GM21423 (cell line): ENCODE measurements around the gene ATG16L2.
"Not testable (repeated sequence)": the region's sequence is repeated elsewhere in the genome, so short reads cannot be mapped to it uniquely, and the experiment has no call there.

ENCODE experiments used
- ATAC-seq: cut with Tn5 transposase; IDR thresholded peaks from one replicate; pipeline ENCODE4 v1.9.1; 2021; ENCODE audit warnings: mild to moderate bottlenecking, moderate library complexity; ENCODE audit not compliant: unreplicated experiment

Gene ATG16L2

DNA sequence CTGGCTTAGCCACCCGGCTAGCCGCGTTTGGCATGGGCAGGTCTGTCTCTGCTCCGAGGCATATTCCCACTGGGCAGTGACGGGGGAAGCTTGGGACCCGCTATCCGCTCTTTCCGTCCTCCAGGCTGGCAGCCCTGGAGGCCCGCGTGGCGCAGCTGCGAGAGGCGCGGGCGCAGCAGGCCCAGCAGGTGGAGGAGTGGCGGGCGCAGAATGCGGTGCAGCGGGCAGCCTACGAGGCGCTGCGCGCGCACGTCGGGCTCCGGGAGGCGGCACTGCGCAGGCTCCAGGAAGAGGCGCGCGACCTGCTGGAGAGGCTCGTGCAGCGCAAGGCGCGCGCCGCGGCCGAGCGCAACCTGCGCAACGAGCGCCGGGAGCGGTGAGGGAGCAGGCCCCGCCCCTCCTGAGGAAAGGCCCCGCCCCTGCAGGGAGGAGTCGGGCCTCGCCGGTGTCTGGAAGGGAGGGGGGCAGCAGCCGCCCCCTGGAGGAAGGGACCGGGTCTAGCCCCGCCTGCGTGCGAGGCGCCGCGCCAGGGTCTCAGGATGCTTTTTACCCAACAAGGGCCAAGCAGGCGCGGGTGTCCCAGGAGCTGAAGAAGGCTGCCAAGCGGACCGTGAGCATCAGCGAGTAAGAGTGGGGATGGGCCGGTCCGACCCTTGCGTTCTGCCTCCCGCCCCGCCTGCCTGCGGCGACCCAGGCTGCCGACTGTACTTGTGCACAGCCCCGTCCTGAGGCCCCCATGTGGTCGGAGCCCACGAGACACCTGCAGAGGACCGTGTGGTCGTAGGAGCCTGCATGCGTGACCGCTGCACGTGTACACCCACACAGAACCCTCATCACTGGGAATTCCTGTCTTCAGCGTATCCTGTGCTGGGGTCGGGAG, 7.9 kb downstream of the ATG16L2 start:
- no peak for ATAC-seq

DNA sequence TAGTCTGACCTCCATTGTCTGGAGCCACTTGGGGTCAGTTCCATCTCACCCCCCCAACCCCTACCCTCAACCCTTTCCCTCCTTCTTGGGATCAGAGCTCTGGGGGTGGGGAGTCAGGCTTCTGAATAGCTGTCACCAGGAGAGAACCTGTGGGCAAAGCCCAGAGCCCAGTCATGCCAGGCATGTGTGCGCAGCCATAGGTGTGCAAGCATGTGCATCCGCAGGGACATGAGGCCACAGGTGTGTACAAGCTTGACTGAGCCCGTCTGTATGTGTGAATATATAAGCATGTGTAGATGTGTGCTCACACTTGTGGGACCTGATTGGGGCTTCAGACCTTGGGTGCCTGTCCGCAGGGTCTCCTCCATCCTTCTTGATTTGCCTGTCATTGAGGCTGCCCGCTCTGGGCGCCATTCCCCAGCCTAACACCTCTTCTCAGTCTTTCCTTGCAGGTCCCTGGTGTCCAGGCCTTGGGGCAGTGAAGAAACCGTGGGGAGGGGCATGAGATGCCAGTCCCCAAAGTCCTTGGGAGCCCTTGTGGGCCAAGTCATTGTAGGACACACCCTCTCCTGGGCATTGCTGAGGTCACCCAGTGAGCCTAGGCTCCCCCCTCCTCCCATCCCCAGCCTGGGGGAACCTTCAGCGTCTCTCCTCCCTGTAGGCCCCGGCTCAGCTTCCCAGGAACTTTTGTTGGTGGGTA, 9.0 kb downstream of the ATG16L2 start:
- ATAC-seq, result no peak

DNA sequence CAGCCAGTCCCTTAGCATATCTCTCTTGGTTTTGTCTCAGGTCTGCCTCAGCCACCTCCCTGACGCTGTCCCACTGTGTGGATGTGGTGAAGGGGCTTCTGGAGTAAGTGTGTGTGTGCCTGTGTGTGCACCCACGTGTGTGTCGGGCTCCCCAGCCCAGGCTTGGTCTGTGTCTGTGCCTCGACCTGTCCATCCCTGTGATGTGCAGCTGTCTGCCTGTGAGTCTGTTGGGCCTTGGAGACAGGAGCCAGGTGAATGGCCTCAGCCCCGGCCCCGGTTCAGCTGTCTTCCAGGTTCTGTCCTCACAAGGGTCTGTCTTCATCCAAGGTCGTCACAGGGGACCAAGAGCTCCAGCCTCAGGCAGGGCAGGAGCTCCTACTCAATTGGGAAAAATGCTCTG, 9.8 kb downstream of the ATG16L2 start:
- ATAC-seq, result no peak

DNA sequence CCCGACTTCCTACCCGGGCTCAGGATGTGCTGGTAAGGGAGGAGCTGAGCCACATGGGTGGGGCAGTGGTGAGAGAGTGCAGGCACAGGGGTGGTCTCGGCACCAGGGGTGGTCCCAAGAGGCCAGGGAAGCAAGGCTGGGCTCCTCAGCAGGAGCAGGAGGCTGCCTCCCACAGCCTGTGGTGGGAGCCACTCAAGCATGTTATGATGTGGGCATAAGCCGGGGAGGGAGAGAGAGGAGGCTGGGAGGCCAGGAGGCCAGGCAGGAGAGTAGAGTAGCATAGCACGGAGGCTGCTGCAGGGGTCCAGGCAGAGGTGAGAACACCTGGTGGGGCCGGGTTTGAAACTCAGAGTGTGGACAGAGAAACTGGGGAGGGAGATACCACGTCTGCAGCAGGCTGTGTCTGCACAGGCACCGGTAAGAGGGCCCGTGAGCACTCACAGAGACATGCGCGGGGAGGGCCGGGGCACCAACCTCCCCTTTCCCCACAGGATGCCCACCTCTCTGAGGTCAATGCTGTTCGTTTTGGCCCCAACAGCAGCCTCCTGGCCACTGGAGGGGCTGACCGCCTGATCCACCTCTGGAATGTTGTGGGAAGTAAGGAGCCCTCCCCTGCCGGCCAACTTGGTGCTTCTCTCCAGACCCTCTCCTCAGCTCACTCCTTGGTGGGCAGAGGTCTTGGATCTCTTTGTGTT, 10.7 kb downstream of the ATG16L2 start:
- no peak for ATAC-seq

DNA sequence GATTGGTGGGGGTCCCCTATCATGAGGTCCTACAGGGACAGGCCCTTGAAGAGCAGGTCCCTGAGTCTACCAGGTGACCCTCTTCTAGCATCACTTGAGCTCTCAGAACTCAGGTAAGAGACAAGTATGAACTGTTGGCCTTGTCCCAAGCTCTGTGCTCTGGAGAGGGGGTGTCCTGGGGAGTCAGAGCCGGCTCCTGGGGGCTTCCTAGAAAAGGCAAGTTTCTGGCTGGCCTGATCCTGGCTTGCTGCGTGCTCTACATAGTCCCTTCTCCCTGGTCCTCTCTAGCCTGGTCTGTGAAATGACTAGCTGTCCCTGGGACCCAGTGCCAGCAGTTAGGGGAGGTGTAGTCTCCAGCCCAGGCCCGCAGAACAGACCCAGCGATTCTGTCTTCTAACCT, 11.4 kb downstream of the ATG16L2 start:
- ATAC-seq, result no peak

DNA sequence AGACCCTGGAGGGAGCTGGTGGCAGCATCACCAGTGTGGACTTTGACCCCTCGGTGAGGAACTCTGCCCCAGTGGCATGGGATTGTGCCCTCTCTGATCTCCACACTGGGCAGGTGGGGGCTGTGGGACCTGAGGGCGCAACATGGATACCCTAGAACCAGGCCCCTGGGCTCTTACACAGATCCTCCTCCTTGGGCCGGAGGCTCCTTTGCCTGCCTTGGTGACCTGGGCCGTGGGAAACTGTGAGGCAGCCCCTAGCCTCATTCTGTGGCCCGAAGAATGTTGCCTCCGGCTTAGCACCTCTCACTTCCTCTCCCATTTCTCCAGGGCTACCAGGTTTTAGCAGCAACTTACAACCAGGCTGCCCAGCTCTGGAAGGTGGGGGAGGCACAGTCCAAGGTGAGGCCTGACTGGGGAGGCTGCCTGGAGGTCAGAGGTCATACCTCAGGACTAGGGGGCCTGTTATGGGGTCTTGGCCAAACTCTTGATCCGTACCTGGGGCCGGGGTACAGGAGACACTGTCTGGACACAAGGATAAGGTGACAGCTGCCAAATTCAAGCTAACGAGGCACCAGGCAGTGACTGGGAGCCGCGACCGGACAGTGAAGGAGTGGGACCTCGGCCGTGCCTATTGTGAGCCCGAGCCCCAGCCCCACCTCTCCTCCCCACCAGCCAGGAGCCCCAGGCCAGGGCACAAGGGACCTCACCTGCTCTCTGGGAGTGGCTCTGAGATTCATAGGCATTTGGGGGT, 12.2 kb downstream of the ATG16L2 start:
- ATAC-seq, result no peak

DNA sequence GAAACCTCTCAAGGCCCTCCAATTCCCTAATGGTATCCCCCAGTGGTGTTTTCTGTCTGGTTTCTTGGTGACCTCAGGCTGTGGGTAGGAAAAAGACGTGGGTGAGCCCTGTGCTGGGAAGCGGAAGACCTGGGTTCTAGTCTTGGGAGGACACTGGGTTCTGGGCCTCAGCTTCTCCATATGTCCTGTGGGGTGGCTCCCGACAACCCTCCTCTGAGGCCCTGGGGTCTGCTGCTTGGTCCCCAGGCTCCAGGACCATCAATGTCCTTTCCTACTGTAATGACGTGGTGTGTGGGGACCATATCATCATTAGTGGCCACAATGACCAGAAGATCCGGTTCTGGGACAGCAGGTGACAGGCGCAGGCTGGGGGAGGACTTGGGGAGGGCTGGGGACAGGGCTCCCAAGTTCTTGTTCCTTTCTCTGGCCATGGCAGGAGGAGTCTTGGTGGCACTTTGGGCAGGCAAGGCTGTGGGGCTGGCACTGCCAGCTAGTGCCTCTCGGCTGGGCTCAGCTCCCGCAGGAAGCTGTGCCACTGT, 12.8 kb downstream of the ATG16L2 start:
- ATAC-seq, result no peak

DNA sequence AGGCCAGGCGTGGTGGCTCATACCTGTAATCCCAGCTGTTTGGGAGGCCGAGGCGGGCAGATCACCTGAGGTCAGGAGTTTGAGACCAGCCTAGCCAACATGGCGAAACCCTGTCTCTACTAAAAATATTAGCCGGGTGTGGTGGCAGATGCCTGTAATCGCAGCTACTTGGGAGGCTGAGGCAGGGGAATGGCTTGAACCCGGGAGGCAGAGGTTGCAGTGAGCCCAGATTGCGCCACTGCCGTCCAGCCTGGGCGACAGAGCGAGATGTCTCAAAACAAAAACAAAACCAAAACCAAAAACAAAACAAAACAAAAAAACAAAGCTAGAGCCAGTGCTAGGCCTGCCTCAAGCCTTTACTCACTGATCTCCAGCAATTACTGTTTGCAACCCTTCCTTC, 13.4 kb downstream of the ATG16L2 start:
- ATAC-seq, result not testable (repeated sequence)

DNA sequence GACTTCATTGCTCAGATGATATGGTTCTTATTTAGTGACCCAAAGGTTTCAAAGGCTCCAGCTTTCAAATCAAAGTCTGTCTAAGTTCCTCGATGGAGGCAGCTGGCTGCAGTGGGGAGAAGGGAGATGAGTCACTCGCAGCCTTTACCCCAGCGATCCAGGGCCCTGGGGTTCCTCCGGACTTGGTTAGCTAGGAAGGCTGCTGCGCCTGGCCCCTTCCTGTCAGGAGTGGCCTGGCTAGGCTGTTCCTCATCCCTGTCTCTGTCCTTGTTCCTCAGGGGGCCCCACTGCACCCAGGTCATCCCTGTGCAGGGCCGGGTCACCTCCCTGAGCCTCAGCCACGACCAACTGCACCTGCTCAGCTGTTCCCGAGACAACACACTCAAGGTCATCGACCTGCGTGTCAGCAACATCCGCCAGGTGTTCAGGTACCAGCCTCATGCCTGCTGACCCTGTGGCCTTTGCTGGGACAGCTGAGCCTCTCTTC, 13.9 kb downstream of the ATG16L2 start:
- no peak for ATAC-seq

DNA sequence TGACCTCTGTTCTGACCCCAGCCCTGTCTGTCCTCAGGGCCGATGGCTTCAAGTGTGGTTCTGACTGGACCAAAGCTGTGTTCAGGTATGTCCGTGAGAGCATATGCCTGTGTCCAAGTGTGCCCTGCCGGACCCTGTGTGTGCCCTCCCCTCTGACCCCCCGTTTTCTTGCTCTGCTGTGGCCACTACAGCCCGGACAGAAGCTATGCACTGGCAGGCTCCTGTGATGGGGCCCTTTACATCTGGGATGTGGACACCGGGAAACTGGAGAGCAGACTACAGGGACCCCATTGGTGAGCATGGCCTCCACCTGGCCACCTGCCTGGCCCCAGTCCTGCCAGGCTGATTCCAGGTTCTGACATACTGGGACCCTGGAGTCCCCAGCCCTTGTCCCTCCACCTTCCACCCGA, 14.5 kb downstream of the ATG16L2 start:
- ATAC-seq, result no peak

DNA sequence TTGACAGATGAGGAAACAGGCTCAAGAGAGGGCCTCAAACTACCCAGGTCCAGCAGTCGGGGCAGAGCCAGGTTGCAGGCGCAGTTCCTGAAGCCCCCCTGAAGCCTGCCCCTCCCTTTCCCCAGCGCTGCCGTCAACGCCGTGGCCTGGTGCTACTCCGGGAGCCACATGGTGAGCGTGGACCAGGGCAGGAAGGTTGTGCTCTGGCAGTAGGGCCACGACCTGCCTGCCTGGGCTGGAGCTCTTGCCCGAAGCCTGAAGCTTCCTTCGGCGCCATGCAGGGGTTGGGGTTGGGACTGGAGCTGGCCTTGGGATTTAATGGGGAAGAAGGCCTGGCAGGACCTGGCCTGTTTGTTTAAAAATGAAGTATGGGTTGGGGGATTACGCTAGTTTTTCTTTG, 15.0 kb downstream of the ATG16L2 start:
- ATAC-seq, result no peak

DNA sequence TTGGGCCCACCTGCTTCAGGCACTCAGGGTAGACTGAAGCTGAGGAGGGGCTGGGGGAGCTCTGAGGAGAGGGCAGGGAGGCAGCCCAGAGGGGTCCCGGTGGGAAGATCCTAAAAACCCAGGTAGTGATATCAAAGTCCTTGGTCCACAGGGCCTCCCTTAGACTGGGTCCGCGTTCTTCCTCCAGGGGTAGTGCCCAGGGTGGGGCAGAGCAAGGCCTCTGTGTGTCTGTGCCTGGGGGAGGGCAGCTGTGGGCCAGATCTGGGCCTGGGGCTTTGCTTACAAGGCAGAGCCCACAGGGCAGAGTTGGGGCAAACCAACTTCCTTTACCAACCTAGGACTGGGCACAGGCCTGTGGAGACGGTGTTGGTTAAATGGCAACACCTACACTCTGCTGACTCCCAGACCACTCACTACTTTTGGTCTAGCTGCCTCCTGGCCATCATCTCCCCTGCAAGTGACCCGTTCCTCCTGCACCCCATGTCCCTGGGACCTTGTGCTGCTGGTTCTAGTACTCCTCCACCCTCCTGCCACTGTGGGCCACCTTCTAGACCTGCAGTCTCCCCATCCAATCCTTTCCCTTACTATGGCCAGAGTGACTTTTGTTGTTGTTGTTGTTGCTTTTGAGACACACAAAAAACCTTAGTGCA, 15.8 kb downstream of the ATG16L2 start:
- ATAC-seq, result no peak

DNA sequence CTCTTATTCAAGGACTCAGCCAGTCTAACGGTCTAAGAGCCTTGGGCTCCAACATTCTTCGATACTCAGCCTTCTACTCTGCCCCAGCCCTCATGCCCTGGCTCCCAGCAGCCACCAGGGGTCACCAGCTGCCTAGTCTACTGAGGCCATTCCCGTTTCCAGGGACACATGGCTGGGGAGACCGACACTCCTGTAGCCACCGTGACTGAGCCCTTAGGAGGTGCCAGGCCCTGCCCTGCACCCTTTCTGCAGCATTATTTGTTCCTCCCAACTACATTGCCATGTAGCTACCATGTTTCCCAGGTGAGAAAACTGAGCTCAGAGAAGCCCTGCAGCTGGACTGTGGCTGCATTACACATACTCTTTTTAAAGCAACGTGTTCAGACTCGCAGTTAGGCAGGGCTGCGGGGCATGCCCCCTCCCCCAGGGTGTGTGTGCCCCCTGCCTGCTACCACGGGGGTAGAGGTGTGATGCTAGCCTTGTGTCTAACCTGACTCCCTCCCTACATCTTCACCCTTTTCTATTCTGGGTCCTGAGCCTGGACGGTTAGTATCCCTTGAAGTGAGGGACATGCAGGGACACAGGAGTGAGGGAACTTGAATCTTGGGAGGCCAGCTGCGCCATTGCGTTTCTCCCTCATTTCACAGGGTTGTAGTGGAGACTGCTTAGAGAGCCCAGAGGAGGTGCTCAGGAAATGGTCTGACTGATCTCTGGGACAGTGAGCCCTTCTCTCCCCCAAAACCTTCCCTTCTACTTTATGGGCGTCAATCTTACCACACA, 17.5 kb downstream of the ATG16L2 start:
- ATAC-seq, result no peak

DNA sequence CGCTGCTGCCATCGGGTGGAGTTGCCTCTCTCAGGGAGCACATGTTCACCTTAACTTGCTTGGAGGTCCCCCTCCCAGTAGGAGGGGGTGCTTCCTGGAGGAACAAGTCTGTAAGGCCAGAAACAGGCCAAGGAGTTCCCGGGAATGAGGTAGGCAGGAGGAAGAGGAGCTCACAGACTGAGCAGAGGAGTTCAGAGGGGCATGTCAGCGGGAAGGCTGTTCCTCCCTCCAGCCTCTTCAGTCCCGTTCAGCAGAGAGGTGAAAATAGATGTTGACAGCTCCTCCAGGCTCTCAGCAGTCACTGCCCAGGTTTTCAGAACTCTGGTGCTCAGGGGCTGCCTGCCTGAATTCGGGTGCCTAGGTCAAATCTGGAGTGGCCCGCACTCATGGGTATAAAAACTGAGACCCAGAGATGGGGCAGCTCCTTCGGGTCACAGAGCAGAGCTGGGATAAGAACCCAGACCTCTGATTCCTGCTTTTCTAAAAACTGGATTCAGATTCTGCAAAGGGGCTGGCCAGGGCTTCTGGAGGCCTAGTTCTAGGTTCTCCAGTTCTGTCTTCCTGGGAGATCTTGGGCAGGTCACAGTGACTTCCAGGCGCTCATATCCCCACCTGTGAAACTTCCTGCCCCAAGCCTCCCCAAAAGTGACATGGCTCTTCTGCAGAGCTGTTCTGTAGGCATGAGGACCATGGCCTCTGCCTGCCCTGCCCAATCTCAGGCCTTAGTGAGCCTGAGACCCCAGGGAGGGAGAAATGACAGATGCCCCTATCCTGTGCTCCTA, 18.3 kb downstream of the ATG16L2 start:
- ATAC-seq, result no peak

DNA sequence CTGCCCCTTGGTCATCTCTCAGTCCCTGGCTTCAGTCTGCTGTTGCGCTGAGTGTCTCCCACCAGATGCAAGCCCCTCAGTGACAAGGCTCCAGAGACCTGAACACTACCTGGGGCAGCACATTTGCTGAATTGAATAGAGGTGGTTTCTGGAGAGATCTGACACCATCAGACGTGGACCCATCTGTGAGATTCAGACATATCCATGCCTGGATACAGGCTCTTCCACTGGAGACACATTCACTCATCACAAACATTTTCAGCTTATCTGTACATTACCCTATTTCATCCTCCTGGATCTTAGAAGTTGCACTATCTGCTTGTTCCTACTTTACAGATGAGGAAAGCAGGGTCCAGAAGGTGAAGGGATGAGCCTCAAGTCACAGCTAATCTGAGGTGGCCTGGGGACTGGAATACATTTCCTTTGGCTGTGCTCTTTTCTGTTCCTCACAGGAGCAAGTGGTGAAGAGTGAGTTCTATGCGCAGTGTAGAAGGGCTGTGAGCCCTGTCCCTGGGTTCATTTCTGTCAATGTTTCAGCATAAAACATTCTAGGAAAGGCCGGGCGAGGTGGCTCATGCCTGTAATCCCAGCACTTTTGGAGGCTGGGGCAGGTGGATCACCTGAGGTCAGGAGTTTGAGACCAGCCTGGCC, 19.0 kb downstream of the ATG16L2 start:
- no peak for ATAC-seq

DNA sequence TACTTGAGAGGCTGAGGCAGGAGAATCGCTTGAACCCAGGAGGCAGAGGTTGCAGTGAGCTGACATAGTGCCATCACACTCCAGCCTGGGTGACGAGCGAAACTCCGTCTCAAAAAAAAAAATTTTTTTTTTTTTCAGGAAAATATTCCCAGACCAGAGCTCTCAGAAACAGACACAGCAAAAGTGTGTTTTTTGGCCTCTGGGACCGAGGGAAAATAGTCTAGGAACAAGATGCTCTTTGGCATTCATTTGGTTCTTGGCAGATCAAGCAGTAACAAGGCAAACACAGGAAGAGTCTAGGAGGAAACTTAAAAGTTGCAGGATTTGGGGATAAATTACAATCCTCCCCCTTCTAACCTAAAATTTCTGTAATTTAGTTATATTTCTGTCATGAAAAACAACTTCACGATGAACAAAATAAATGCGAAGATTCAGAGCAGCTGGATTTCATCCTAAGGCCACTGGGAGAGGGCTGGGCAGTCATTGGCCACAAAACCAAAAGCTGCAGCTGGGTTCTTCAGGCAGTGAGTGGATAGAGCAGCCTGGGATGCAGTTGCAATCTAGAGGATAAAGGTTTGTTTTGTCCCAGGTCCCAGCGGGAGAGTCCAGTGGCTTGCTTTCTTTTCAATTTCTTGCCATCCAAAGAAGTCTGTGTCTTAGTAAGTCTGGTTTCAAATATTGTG, 19.7 kb downstream of the ATG16L2 start:
- no peak for ATAC-seq

DNA sequence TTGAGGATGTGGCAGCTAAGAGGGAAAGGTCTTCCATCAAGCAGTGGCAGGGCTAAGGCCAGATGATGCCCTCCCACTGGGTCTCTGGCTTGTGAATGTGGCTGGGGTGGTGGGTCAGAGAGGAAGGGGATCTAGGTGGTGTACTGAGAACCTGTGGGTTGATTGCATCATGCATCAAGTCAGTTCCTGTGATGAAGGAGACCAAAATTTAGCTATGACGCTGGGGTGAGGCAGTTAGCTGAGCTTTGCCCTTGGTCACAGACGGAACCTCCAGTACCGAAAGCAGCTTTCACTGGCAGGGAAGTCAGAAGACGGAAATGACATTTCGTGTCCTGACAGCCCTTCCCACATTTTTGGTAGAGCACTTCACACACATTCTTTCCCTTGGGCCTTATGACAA, 20.7 kb downstream of the ATG16L2 start:
- ATAC-seq, result no peak
